H1 (cell line): ENCODE data around the gene TXLNB. TPM values are rescaled to one million over a fixed set of nuclear protein-coding genes. Genes with fewer than 3 reads are reported as not detected.

ENCODE experiments used
- CTCF ChIA-PET: fragments of 300-600 bp; sonication (Branson Sonifier 250); formaldehyde crosslinking; loops from one replicate; lab custom pipeline; 2021; ENCODE audit not compliant: partially characterized antibody; lab: Charles Lee
- POLR2A ChIA-PET: fragments of 300-600 bp; sonication (Branson Sonifier 250); formaldehyde crosslinking; loops from one replicate; lab custom pipeline; 2021; ENCODE audit warnings: inconsistent platforms; ENCODE audit not compliant: partially characterized antibody; lab: Charles Lee
- DNase-seq, 2 experiments: peaks; one replicate each; pipeline versions ENCODE4 v3.0.0 to v3.0.0-alpha.2; 2010 to 2022; ENCODE audit warnings: low spot score in 2 of 2, low read depth in 1 of 2, mixed read lengths in 1 of 2
- FAIRE-seq: peaks from 2 replicates; lab custom pipeline; 2011; peaks lifted over from hg19 to GRCh38; lab: Jason Lieb, UNC
- H2AFZ ChIP-seq: 2 replicates; pipeline ENCODE4 v1.8.1; 2012; ENCODE audit warnings: low read length, inconsistent platforms
- H2AK5ac ChIP-seq: 2 replicates; pipeline ENCODE4 v1.6.1; 2013; ENCODE audit warnings: low read depth, low read length
- H2BK120ac ChIP-seq: replicated peaks from 2 replicates; pipeline ENCODE3; 2013; ENCODE audit warnings: low read depth, low read length, inconsistent platforms
- H2BK12ac ChIP-seq: 2 replicates; pipeline ENCODE4 v1.6.1; 2013; ENCODE audit warnings: low read depth, low read length
- H2BK15ac ChIP-seq: 2 replicates; pipeline ENCODE4 v1.6.1; 2013; ENCODE audit warnings: low read length
- H2BK20ac ChIP-seq: 2 replicates; pipeline ENCODE4 v1.6.1; 2013; ENCODE audit warnings: low read length
- H2BK5ac ChIP-seq: 2 replicates; pipeline ENCODE4 v1.6.1; 2013; ENCODE audit warnings: low read depth, low read length
- H3K14ac ChIP-seq: 2 replicates; pipeline ENCODE4 v1.6.1; 2013; ENCODE audit warnings: inconsistent platforms; ENCODE audit not compliant: insufficient read length
- H3K18ac ChIP-seq: 2 replicates; pipeline ENCODE4 v1.6.1; 2013; ENCODE audit warnings: low read length; ENCODE audit errors: extremely low read depth
- H3K23ac ChIP-seq: 2 replicates; pipeline ENCODE4 v1.6.1; 2013; ENCODE audit warnings: inconsistent platforms; ENCODE audit not compliant: insufficient read length
- H3K23me2 ChIP-seq: 2 replicates; pipeline ENCODE4 v1.6.1; 2013; ENCODE audit warnings: low read depth, low read length
- H3K27ac ChIP-seq: 2 replicates; pipeline ENCODE4 v1.6.1; 2011; ENCODE audit warnings: low read depth, low read length, inconsistent platforms
- H3K27me3 ChIP-seq, 4 experiments: replicated peaks in 1 of 4; 1 replicate in 1 of 4; 2 replicates in 3 of 4; pipeline versions ENCODE4 v1.6.1 to v1.8.1; 2011 to 2013; ENCODE audit warnings: low read length in 3 of 4, mild to moderate bottlenecking in 3 of 4, inconsistent platforms in 2 of 4, mixed read lengths in 2 of 4, moderate library complexity in 1 of 4; ENCODE audit not compliant: control insufficient read depth in 3 of 4, insufficient read depth in 3 of 4; ENCODE audit errors: extremely low read depth in 1 of 4
- H3K36me3 ChIP-seq, 4 experiments: 2 replicates each; pipeline versions ENCODE4 v1.6.1 to v1.8.1; 2011 to 2013; ENCODE audit warnings: mild to moderate bottlenecking in 4 of 4, low read length in 3 of 4, moderate library complexity in 2 of 4, control low read depth in 1 of 4, inconsistent platforms in 1 of 4; ENCODE audit not compliant: insufficient read depth in 4 of 4, control insufficient read depth in 2 of 4
- H3K4ac ChIP-seq: replicated peaks from 2 replicates; pipeline ENCODE3; 2013; ENCODE audit warnings: low read length, low read depth, mixed read lengths, inconsistent platforms; ENCODE audit not compliant: insufficient read length
- H3K4me1 ChIP-seq, 4 experiments: replicated peaks in 1 of 4; 1 replicate in 1 of 4; 2 replicates in 3 of 4; pipeline versions ENCODE4 v1.6.1 to v1.8.1; 2011 to 2013; ENCODE audit warnings: low read length in 3 of 4, inconsistent platforms in 2 of 4, mixed read lengths in 1 of 4; ENCODE audit not compliant: insufficient read depth in 4 of 4, control insufficient read depth in 3 of 4
- H3K4me2 ChIP-seq, 2 experiments: 2 replicates each; pipeline versions ENCODE4 v1.6.1 to v1.8.1; 2011 to 2013; ENCODE audit warnings: low read depth in 2 of 2, low read length in 2 of 2, control low read depth in 1 of 2, inconsistent platforms in 1 of 2, mild to moderate bottlenecking in 1 of 2; ENCODE audit not compliant: insufficient read depth in 1 of 2
- H3K4me3 ChIP-seq, 4 experiments: fragments of 200-600, 300-600 bp in 1 of 4; sonication (generic), shearing (Covaris generic), sonication (Bioruptor Twin) in 1 of 4; 2 replicates each; pipeline versions ENCODE4 v1.5.1 to v1.8.1; 2011 to 2016; ENCODE audit warnings: low read length in 4 of 4, low read depth in 3 of 4, control low read depth in 2 of 4, inconsistent platforms in 2 of 4, mild to moderate bottlenecking in 2 of 4, mixed read lengths in 1 of 4, moderate library complexity in 1 of 4; ENCODE audit not compliant: insufficient read depth in 2 of 4; ENCODE audit errors: extremely low read depth in 1 of 4
- H3K56ac ChIP-seq: replicated peaks from 2 replicates; pipeline ENCODE3; 2013; ENCODE audit warnings: low read depth, mild to moderate bottlenecking, mixed read lengths, low read length, inconsistent platforms; ENCODE audit not compliant: insufficient read length
- H3K79me1 ChIP-seq: 2 replicates; pipeline ENCODE4 v1.6.1; 2013; ENCODE audit warnings: low read depth, low read length, control low read depth
- H3K79me2 ChIP-seq, 2 experiments: 2 replicates each; pipeline versions ENCODE4 v1.6.1 to v1.8.1; 2012 to 2013; ENCODE audit warnings: low read length in 2 of 2, mild to moderate bottlenecking in 2 of 2, inconsistent platforms in 1 of 2; ENCODE audit not compliant: insufficient read depth in 2 of 2, control insufficient read depth in 1 of 2
- H3K9ac ChIP-seq, 4 experiments: replicated peaks in 1 of 4; 1 replicate in 1 of 4; 2 replicates in 3 of 4; pipeline versions ENCODE4 v1.6.1 to v1.8.1; 2011 to 2013; ENCODE audit warnings: low read depth in 3 of 4, low read length in 3 of 4, control low read depth in 2 of 4, mild to moderate bottlenecking in 2 of 4, moderate library complexity in 2 of 4, inconsistent platforms in 1 of 4; ENCODE audit errors: extremely low read depth in 1 of 4
- H3K9me3 ChIP-seq, 2 experiments: 2 replicates each; pipeline versions ENCODE4 v1.6.1 to v1.8.1; 2012 to 2013; ENCODE audit warnings: mild to moderate bottlenecking in 2 of 2, moderate library complexity in 2 of 2, control low read depth in 1 of 2, inconsistent platforms in 1 of 2, low read depth in 1 of 2, low read length in 1 of 2, mixed read lengths in 1 of 2; ENCODE audit not compliant: insufficient read depth in 2 of 2
- H4K20me1 ChIP-seq, 2 experiments: replicated peaks in 1 of 2; 2 replicates each; pipeline versions ENCODE3 to v1.8.1; 2011 to 2013; ENCODE audit warnings: inconsistent platforms in 2 of 2, low read length in 2 of 2, mild to moderate bottlenecking in 1 of 2; ENCODE audit not compliant: insufficient read depth in 2 of 2, control insufficient read depth in 1 of 2
- H4K5ac ChIP-seq: 2 replicates; pipeline ENCODE4 v1.6.1; 2013; ENCODE audit warnings: low read length, low read depth, mixed read lengths, inconsistent platforms; ENCODE audit not compliant: insufficient read length
- H4K8ac ChIP-seq: 2 replicates; pipeline ENCODE4 v1.8.0; 2013; ENCODE audit warnings: mild to moderate bottlenecking, moderate library complexity, low read length, inconsistent platforms; ENCODE audit not compliant: insufficient read depth; ENCODE audit errors: extremely low read depth
- H4K91ac ChIP-seq: replicated peaks from 2 replicates; pipeline ENCODE3; 2013; ENCODE audit warnings: low read length, mixed read lengths, inconsistent platforms; ENCODE audit not compliant: insufficient read length
- ASH2L ChIP-seq: fragments of 200-600, 300-600 bp; sonication (generic); IDR thresholded peaks from one replicate; pipeline ENCODE4 v1.7.1; 2017; ENCODE audit warnings: low read length
- ATF2 ChIP-seq: IDR thresholded peaks from 2 replicates; pipeline ENCODE4 v1.6.1; 2012; ENCODE audit warnings: low read length, inconsistent platforms
- BCL11A ChIP-seq, 2 experiments: IDR thresholded peaks; one replicate each; pipeline ENCODE4 v1.6.1; 2011; ENCODE audit warnings: low read depth in 2 of 2, low read length in 2 of 2, mild to moderate bottlenecking in 2 of 2
- CHD2 ChIP-seq: IDR thresholded peaks from 2 replicates; pipeline ENCODE4 v1.6.1; 2012; ENCODE audit warnings: low read length, improper control_type of control experiment
- MAX ChIP-seq: IDR thresholded peaks from 2 replicates; pipeline ENCODE4 v1.6.1; 2012; ENCODE audit warnings: inconsistent platforms
- POLR2AphosphoS5 ChIP-seq: IDR thresholded peaks from 2 replicates; pipeline ENCODE4 v1.6.1; 2011; ENCODE audit warnings: low read depth, low read length
- RFX5 ChIP-seq: IDR thresholded peaks from 2 replicates; pipeline ENCODE4 v1.6.1; 2011; ENCODE audit warnings: low read depth, low read length, improper control_type of control experiment, borderline replicate concordance
- SIRT6 ChIP-seq: IDR thresholded peaks from one replicate; pipeline ENCODE4 v1.7.1; 2012; ENCODE audit warnings: low read length, inconsistent platforms
- TAF1 ChIP-seq: IDR thresholded peaks from 2 replicates; pipeline ENCODE4 v1.6.1; 2011; ENCODE audit warnings: mild to moderate bottlenecking, low read depth, low read length
- ZNF274 ChIP-seq: IDR thresholded peaks from 2 replicates; pipeline ENCODE4 v1.7.0; 2012; ENCODE audit warnings: low read length, borderline replicate concordance; ENCODE audit errors: extremely low read depth
- WGBS, 2 experiments: shearing (Covaris generic) in 1 of 2; methylation state at CpG; one replicate each; pipeline versions ENCODE4 v1.1.6 to v1.1.7; 2013 to 2015; ENCODE audit warnings: low lambda C conversion rate in 2 of 2, mixed read lengths in 2 of 2, inconsistent platforms in 1 of 2, low coverage in 1 of 2, missing lambda C conversion rate in 1 of 2; ENCODE audit not compliant: insufficient replicate concordance in 2 of 2, insufficient coverage in 1 of 2, insufficient read length in 1 of 2; ENCODE audit errors: extremely low coverage in 1 of 2, missing lambda C conversion rate in 1 of 2; 5-methylcytosine and 5-hydroxymethylcytosine counted together
- polyA plus RNA-seq, 7 experiments: library from polyadenylated mRNA; depleted of rRNA in 3 of 7; stranded (reverse) in 5 of 7; unstranded in 2 of 7; fragments of >200 nt in 5 of 7; fragments of 200-250 nt in 2 of 7; gene quantifications; 1 replicate in 5 of 7; 2 replicates in 1 of 7; 4 replicates in 1 of 7; pipeline versions ENCODE4 v1.2.1 to v1.2.3, GENCODE V29; 2011 to 2013; ENCODE audit warnings: missing spikeins in 2 of 7, mixed read lengths in 2 of 7
- total RNA-seq: library from RNA; stranded (reverse); fragmentation: NEBNext Ultra II Directional; extraction: Animal tissue kit (Norgen Biotek cat#: 25700); gene quantifications from 2 replicates; pipeline ENCODE4 v1.2.1, GENCODE V29; 2021

Gene TXLNB
- total and polyA plus RNA-seq, 2 of the 8 experiments (the other 6 are each of a cell fraction or from before 2014, with no cell fraction given) = 0.05 to 0.17 TPM

GRCh38 chr6:139327038-139327437, 35.2 kb upstream of the TXLNB start:
- Histone ChIP-seq H3K4me2 (no peak overlapping the region), H3K4me3 (no peak overlapping the region), H2BK12ac (no peak overlapping the region), H4K5ac (no peak overlapping the region), H3K9ac (no peak overlapping the region), H2BK15ac (no peak overlapping the region), H2AK5ac (no peak overlapping the region), H3K18ac (no peak overlapping the region; the same call in 1 of the 2 replicates), H3K79me1 (no peaks in the 10 kb centered on the region), H3K27ac (no peak overlapping the region), H3K36me3 (no peaks in the 10 kb centered on the region), H3K79me2 (no peaks in the 10 kb centered on the region), H3K9me3 (no peaks in the 10 kb centered on the region), H2AFZ (no peak overlapping the region), H3K4ac (no peak overlapping the region), H3K56ac (no peak overlapping the region), H4K8ac (no peak overlapping the region), H2BK120ac (no peak overlapping the region), H3K27me3 (no peaks in the 10 kb centered on the region), H2BK5ac (no peak overlapping the region), H3K4me1 (peaks cover 0 to 4% (median 2%) of the 10 kb centered on the region in 4 experiments; a peak in 3 of 7 replicates), H2BK20ac (no peak overlapping the region), H4K91ac (no peak overlapping the region), H4K20me1 (no peaks in the 10 kb centered on the region), H3K23ac (no peak overlapping the region), H3K14ac (no peak overlapping the region), H3K23me2 (no peaks in the 10 kb centered on the region)
- TF ChIP-seq POLR2AphosphoS5 (no peak), ATF2 (no peak), ZNF274 (no peak), RFX5 (no peak), BCL11A (IDR thresholded peaks at IDR 0.05; ENCODE audit: low read depth in 2 of 2, low read length in 2 of 2) (no peak), TAF1 (no peak), CHD2 (no peak), SIRT6 (no peak), MAX (no peak), ASH2L (no peak)
- DNase-seq (no peak), FAIRE-seq (no peak)
- POLR2A ChIA-PET = no interaction called here
- CTCF ChIA-PET = interaction anchor here (1.2 to 1.6 kb wide), 2 partner anchors 12 to 108 kb away, joined by 3 read pairs; no protein-coding TSS in a partner anchor
- WGBS, 2 experiments = 88% methylated on average over 5 of the region's 5 CpGs; no CpG with 5 or more reads in 1 of the 2 experiments
